Adrenal gland (tissue), 12 donors: ENCODE data around the gene RAD23A. TPM values are rescaled to one million over a fixed set of nuclear protein-coding genes. Genes with fewer than 3 reads are reported as not detected.

Experiments
- DNase-seq, 7 donors: peaks; one replicate each; pipeline ENCODE4 v3.0.0-alpha.2; 2019 to 2020
- H3K27ac ChIP-seq, 5 donors: fragments of 200-600 bp; sonication (generic) in 4 of 5; 1 replicate in 3 of 5; 2 replicates in 2 of 5; pipeline versions ENCODE4 v1.5.1 to v1.8.0; 2016 to 2020; ENCODE audit warnings: mild to moderate bottlenecking in 1 of 5
- H3K27me3 ChIP-seq: fragments of 200-600 bp; 2 replicates; pipeline ENCODE4 v1.8.0; 2021
- H3K36me3 ChIP-seq, 2 donors: fragments of 200-600 bp; replicated peaks in 1 of 2; 1 replicate in 1 of 2; 2 replicates in 1 of 2; pipeline versions ENCODE4 v1.5.1 to v1.8.0; 2018 to 2022
- H3K4me1 ChIP-seq, 2 donors: fragments of 200-600 bp; replicated peaks in 1 of 2; 1 replicate in 1 of 2; 2 replicates in 1 of 2; pipeline versions ENCODE4 v1.5.1 to v1.8.0; 2018 to 2021
- H3K4me3 ChIP-seq, 4 donors: fragments of 200-600 bp; sonication (generic) in 3 of 4; one replicate each; pipeline ENCODE4 v1.5.1; 2016 to 2018
- H3K9me3 ChIP-seq, 3 donors: fragments of 200-600 bp; sonication (generic) in 1 of 3; replicated peaks in 1 of 3; 1 replicate in 2 of 3; 2 replicates in 1 of 3; pipeline versions ENCODE4 v1.5.1 to v1.8.0; 2016 to 2021
- CTCF ChIP-seq, 6 experiments: fragments of 450-650 bp in 4 of 6; fragments of 200-600 bp in 2 of 6; sonication (generic) in 1 of 6; IDR thresholded peaks; 1 replicate in 5 of 6; 2 replicates in 1 of 6; pipeline versions ENCODE4 v1.5.1 to v1.8.0; 2016 to 2021; ENCODE audit warnings: antibody characterized with exemption in 6 of 6, mild to moderate bottlenecking in 2 of 6, moderate library complexity in 1 of 6
- POLR2A ChIP-seq, 2 donors: fragments of 450-650 bp; IDR thresholded peaks; one replicate each; pipeline ENCODE4 v1.6.1; 2017; ENCODE audit warnings: antibody characterized with exemption in 2 of 2, mild to moderate bottlenecking in 2 of 2, moderate library complexity in 1 of 2
- WGBS, 4 donors: extraction: QIAGEN DNeasy Blood & Tissue Kit in 2 of 4; methylation state at CpG; one replicate each; pipeline versions ENCODE4 v1.1.5 to v1.1.7; 2013 to 2017; 5-methylcytosine and 5-hydroxymethylcytosine counted together
- intact Hi-C, 2 donors: fragments of 100-400 bp; cut with DNase I; formaldehyde crosslinking; loops; one replicate each; pipeline versions ENCODE4 v1.14.1 to v1.15.0; 2022 to 2023
- polyA plus RNA-seq, 3 donors: library from polyadenylated mRNA; stranded (reverse); fragments of 200-250 nt in 2 of 3; fragments of 350-450 nt in 1 of 3; fragmentation: Illumina TruSeq in 1 of 3; extraction: RNeasy Lipid Tissue Mini Kit (QIAGEN cat#74804) in 1 of 3; gene quantifications; one replicate each; pipeline ENCODE4 v1.2.3, GENCODE V29; 2013 to 2014
- total RNA-seq, 9 donors: library from RNA; depleted of rRNA in 4 of 9; stranded (reverse); fragments of >200 nt in 4 of 9; fragments of 120-200 nt in 1 of 9; fragmentation: NEBNext Ultra II Directional in 1 of 9; extraction: Animal tissue kit (Norgen Biotek cat#: 25700) in 1 of 9; gene quantifications; one replicate each; pipeline versions ENCODE4 v1.1.0 to v1.2.4, GENCODE V29; 2013 to 2023
- donor health status: healthy with polysubstance abuse.
- donor health status: Bipolar disorder and iron deficiency.
- donor health status: DM: yes; HTN: yes; CAD: no.
- donor health status: DM: no; HTN: no; CAD: no.
- donor health status: DM: no; HTN: no; CAD: no.
- donor health status: DM: yes; HTN: yes; CAD: no.

Gene RAD23A
- total and polyA plus RNA-seq, 12 donors, result 66.5 to 240 (median 112) TPM

- H3K27me3 ChIP-seq, result no peaks in the 10 kb centered on the region
- peaks cover 0 to 76% of the 10 kb centered on the region in 2 donors for H3K36me3 ChIP-seq
- WGBS, 4 donors, result 94 to 99% (median 96%) methylated on average over 16 to 29 of the region's 29 CpGs
- no peaks in the 10 kb centered on the region for H3K4me1 ChIP-seq
- intact Hi-C loops, result no loop called here
- no peaks in the 10 kb centered on the region for H3K9me3 ChIP-seq
- no peak for DNase-seq
- no peak overlapping the region for H3K27ac ChIP-seq
- TF ChIP-seq POLR2A (IDR thresholded peaks at IDR 0.05) (no peak), CTCF (IDR thresholded peaks at IDR 0.05) (no peak)
- no peak overlapping the region for H3K4me3 ChIP-seq
These were observed 20.9 kb upstream of the RAD23A start for GRCh38 chr19:12924621-12925310.

GRCh38 chr19:12930002-12930645, 15.5 kb upstream of the RAD23A start:
- WGBS, 4 donors, result 90 to 93% (median 93%) methylated on average over 11 to 19 of the region's 19 CpGs
- H3K36me3 ChIP-seq, result peaks cover 0 to 54% of the 10 kb centered on the region in 2 donors
- H3K4me1 ChIP-seq, result peaks cover 10 to 11% of the 10 kb centered on the region in 2 donors

GRCh38 chr19:12932392-12933286, 13.0 kb upstream of the RAD23A start:
- DNase-seq, result peak in 1 of 7 donors; percentile 35
- no peak for TF ChIP-seq CTCF (IDR thresholded peaks at IDR 0.05)
- no peak for TF ChIP-seq POLR2A (IDR thresholded peaks at IDR 0.05)
- Histone ChIP-seq H3K4me3 (peak overlapping the region; percentile 87 to 99 (median 97)), H3K27me3 (no peaks in the 10 kb centered on the region), H3K36me3 (peaks cover 0 to 29% of the 10 kb centered on the region in 2 donors), H3K27ac (peak overlapping the region in 4 of 5 donors; percentile 62 to 94 (median 71)), H3K4me1 (peaks cover 11 to 14% of the 10 kb centered on the region in 2 donors), H3K9me3 (no peaks in the 10 kb centered on the region)
- 23 to 31% (median 29%) methylated on average over 16 of the region's 16 CpGs for WGBS, 4 donors
- intact Hi-C loops, result no loop called here

More at GRCh38 chr19:12930002-12930645, 15.5 kb upstream of the RAD23A start:
- Histone ChIP-seq H3K27me3 (no peaks in the 10 kb centered on the region), H3K4me3 (no peak overlapping the region), H3K9me3 (no peaks in the 10 kb centered on the region), H3K27ac (no peak overlapping the region)
- TF ChIP-seq CTCF (IDR thresholded peaks at IDR 0.05) (no peak), POLR2A (IDR thresholded peaks at IDR 0.05) (no peak)
- intact Hi-C loops, result no loop called here
- peak in 1 of 7 donors; percentile 22 for DNase-seq
